ENCODE results near the gene ATG10. TPM values are rescaled to one million over a fixed set of nuclear protein-coding genes. Genes with fewer than 3 reads are reported as not detected.

ATG10 gene
- total and polyA plus RNA-seq, 2 of the 13 experiments (the other 11 are each of a cell fraction or from before 2014, with no cell fraction given), result 2.0 to 5.7 TPM

DNA sequence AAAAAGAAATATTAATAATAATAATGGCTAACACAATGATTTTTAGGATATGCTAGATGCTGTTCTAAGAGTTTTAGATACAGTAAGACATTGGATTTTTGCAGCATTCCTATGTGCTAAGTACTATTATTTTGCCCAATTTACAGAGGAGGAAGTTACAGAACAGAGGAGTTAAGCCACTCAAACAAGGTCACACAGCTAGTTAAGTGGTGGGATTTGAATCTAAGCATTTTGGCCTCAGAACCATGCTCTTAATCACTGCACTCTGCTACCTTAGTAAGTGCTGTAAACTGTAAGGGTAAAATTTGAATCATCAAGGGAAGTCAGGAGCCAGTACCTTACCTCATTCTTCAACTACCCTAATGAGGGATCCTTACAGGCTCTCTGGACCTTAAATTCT is 280.9 kb downstream of the ATG10 start:
- no peak overlapping the region for H3K4me3 ChIP-seq (replicated peaks in 1 of 3; ENCODE audit: insufficient read depth in 1 of 3, low read depth in 2 of 3, low read length in 3 of 3)
- no peaks in the 10 kb centered on the region for H3K4me1 ChIP-seq (ENCODE audit: insufficient read depth, low read length)
- in situ Hi-C loops (cut with HindIII; ENCODE audit: extremely low pct_ligation_motif_present, low pct_unique_long_range_greater_than_20kb) (no loop called here), intact Hi-C loops (cut with micrococcal nuclease; ENCODE audit: unreplicated experiment) (no loop called here)
- no peak overlapping the region for H3K4me2 ChIP-seq (ENCODE audit: low read depth, low read length)
- ChIA-PET POLR2A (no interaction called here), CTCF (ENCODE audit: low intra/inter-chr PET ratio, low total read pairs) (no interaction called here)
- TF ChIP-seq IRF2 (CRISPR knock-in tag; IDR thresholded peaks at IDR 0.05) (no peak), ZNF263 (CRISPR knock-in tag; IDR thresholded peaks at IDR 0.05) (no peak), PHB2 (IDR thresholded peaks at IDR 0.05; ENCODE audit: partially characterized antibody) (no peak), SIX1 (CRISPR knock-in tag; IDR thresholded peaks at IDR 0.05; ENCODE audit: borderline replicate concordance) (no peak), ZNF431 (CRISPR knock-in tag; IDR thresholded peaks at IDR 0.05; ENCODE audit: borderline replicate concordance, low read depth) (no peak), STAT5B (CRISPR knock-in tag; IDR thresholded peaks at IDR 0.05) (no peak), GATA4 (IDR thresholded peaks at IDR 0.05; ENCODE audit: borderline replicate concordance, low read depth) (no peak), ZBTB38 (CRISPR knock-in tag; IDR thresholded peaks at IDR 0.05) (no peak), MBD4 (IDR thresholded peaks at IDR 0.05; ENCODE audit: borderline replicate concordance, low read length) (no peak), HOXA3 (CRISPR knock-in tag; IDR thresholded peaks at IDR 0.05) (no peak), ETV5 (CRISPR knock-in tag; IDR thresholded peaks at IDR 0.05; ENCODE audit: borderline replicate concordance) (no peak), NFATC3 (CRISPR knock-in tag; IDR thresholded peaks at IDR 0.05) (no peak), ZFAT (CRISPR knock-in tag; conservative IDR thresholded peaks at IDR 0.05) (no peak)
- TF ChIP-seq, protein P1, sequence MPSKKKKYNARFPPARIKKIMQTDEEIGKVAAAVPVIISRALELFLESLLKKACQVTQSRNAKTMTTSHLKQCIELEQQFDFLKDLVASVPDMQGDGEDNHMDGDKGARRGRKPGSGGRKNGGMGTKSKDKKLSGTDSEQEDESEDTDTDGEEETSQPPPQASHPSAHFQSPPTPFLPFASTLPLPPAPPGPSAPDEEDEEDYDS (CRISPR knock-in tag; IDR thresholded peaks at IDR 0.05), result no peak
- TF ChIP-seq, protein P2, sequence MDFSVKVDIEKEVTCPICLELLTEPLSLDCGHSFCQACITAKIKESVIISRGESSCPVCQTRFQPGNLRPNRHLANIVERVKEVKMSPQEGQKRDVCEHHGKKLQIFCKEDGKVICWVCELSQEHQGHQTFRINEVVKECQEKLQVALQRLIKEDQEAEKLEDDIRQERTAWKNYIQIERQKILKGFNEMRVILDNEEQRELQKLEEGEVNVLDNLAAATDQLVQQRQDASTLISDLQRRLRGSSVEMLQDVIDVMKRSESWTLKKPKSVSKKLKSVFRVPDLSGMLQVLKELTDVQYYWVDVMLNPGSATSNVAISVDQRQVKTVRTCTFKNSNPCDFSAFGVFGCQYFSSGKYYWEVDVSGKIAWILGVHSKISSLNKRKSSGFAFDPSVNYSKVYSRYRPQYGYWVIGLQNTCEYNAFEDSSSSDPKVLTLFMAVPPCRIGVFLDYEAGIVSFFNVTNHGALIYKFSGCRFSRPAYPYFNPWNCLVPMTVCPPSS (IDR thresholded peaks at IDR 0.05), result no peak
- TF ChIP-seq, protein P3, sequence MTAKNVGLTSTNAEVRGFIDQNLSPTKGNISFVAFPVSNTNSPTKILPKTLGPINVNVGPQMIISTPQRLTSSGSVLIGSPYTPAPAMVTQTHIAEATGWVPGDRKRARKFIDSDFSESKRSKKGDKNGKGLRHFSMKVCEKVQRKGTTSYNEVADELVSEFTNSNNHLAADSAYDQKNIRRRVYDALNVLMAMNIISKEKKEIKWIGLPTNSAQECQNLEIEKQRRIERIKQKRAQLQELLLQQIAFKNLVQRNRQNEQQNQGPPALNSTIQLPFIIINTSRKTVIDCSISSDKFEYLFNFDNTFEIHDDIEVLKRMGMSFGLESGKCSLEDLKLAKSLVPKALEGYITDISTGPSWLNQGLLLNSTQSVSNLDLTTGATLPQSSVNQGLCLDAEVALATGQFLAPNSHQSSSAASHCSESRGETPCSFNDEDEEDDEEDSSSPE (CRISPR knock-in tag; IDR thresholded peaks at IDR 0.05), result no peak
- TF ChIP-seq, protein P4, sequence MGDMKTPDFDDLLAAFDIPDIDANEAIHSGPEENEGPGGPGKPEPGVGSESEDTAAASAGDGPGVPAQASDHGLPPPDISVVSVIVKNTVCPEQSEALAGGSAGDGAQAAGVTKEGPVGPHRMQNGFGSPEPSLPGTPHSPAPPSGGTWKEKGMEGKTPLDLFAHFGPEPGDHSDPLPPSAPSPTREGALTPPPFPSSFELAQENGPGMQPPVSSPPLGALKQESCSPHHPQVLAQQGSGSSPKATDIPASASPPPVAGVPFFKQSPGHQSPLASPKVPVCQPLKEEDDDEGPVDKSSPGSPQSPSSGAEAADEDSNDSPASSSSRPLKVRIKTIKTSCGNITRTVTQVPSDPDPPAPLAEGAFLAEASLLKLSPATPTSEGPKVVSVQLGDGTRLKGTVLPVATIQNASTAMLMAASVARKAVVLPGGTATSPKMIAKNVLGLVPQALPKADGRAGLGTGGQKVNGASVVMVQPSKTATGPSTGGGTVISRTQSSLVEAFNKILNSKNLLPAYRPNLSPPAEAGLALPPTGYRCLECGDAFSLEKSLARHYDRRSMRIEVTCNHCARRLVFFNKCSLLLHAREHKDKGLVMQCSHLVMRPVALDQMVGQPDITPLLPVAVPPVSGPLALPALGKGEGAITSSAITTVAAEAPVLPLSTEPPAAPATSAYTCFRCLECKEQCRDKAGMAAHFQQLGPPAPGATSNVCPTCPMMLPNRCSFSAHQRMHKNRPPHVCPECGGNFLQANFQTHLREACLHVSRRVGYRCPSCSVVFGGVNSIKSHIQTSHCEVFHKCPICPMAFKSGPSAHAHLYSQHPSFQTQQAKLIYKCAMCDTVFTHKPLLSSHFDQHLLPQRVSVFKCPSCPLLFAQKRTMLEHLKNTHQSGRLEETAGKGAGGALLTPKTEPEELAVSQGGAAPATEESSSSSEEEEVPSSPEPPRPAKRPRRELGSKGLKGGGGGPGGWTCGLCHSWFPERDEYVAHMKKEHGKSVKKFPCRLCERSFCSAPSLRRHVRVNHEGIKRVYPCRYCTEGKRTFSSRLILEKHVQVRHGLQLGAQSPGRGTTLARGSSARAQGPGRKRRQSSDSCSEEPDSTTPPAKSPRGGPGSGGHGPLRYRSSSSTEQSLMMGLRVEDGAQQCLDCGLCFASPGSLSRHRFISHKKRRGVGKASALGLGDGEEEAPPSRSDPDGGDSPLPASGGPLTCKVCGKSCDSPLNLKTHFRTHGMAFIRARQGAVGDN (CRISPR knock-in tag; IDR thresholded peaks at IDR 0.05), result no peak
- no peaks in the 10 kb centered on the region for H4K20me1 ChIP-seq (ENCODE audit: insufficient read depth, low read length)
- H3K9me3 ChIP-seq (ENCODE audit: low read length), result no peaks in the 10 kb centered on the region
- ATAC-seq, result no peak
- H2AFZ ChIP-seq (ENCODE audit: low read length), result no peak overlapping the region
- BruUV-seq (replicated peaks), result no TSS peak
- FAIRE-seq, result no peak
- no peak overlapping the region for H3K27ac ChIP-seq (ENCODE audit: extremely low read length, insufficient read depth, low read length)
- no peaks in the 10 kb centered on the region for H3K36me3 ChIP-seq (replicated peaks in 1 of 2; ENCODE audit: control insufficient read depth in 1 of 2, insufficient read depth in 2 of 2, low read length in 2 of 2)
- H3K79me2 ChIP-seq (ENCODE audit: insufficient read depth, low read length), result no peaks in the 10 kb centered on the region
- no peak overlapping the region for H3K9ac ChIP-seq (ENCODE audit: insufficient read depth, low read depth, low read length)
- DNase-seq (ENCODE audit: low spot score), result no peak
- no peaks in the 10 kb centered on the region for H3K27me3 ChIP-seq (ENCODE audit: control insufficient read depth in 1 of 2, insufficient read depth in 2 of 2, low read length in 2 of 2)
